ENCODE data around the gene NSUN7.

The NSUN7 gene

GRCh38 chr4:40833212-40833611 lies 83.5 kb downstream of the NSUN7 start:
- DNase-seq, result no peak
- Histone ChIP-seq H3K9me3 (no peaks in the 10 kb centered on the region), H3K27me3 (no peaks in the 10 kb centered on the region), H3K4me3 (ENCODE audit: low read depth, low read length) (no peak overlapping the region), H3K4me1 (no peaks in the 10 kb centered on the region), H3K36me3 (no peaks in the 10 kb centered on the region)
- no peak for TF ChIP-seq CTCF (IDR thresholded peaks at IDR 0.05; ENCODE audit: low read depth, low read length)

- Histone ChIP-seq H3K4me3 (ENCODE audit: low read depth, low read length) (no peak overlapping the region), H3K27me3 (no peaks in the 10 kb centered on the region), H3K9me3 (no peaks in the 10 kb centered on the region), H3K4me1 (no peaks in the 10 kb centered on the region), H3K36me3 (no peaks in the 10 kb centered on the region)
- no peak for DNase-seq
- no peak for TF ChIP-seq CTCF (IDR thresholded peaks at IDR 0.05; ENCODE audit: low read depth, low read length)
Observed at GRCh38 chr4:40837094-40837870, 87.5 kb downstream of the NSUN7 start.

GRCh38 chr4:40838742-40839141 lies 89.0 kb downstream of the NSUN7 start:
- H3K36me3 ChIP-seq, result no peaks in the 10 kb centered on the region
- no peak for DNase-seq
- H3K4me3 ChIP-seq (ENCODE audit: low read depth, low read length), result no peak overlapping the region
- H3K4me1 ChIP-seq, result no peaks in the 10 kb centered on the region
- no peaks in the 10 kb centered on the region for H3K27me3 ChIP-seq
- TF ChIP-seq CTCF (IDR thresholded peaks at IDR 0.05; ENCODE audit: low read depth, low read length), result no peak
- H3K9me3 ChIP-seq, result no peaks in the 10 kb centered on the region

- no peaks in the 10 kb centered on the region for H3K4me1 ChIP-seq
- no peak for DNase-seq
- H3K27me3 ChIP-seq, result no peaks in the 10 kb centered on the region
- H3K9me3 ChIP-seq, result no peaks in the 10 kb centered on the region
- no peak for TF ChIP-seq CTCF (IDR thresholded peaks at IDR 0.05; ENCODE audit: low read depth, low read length)
- no peaks in the 10 kb centered on the region for H3K36me3 ChIP-seq
- H3K4me3 ChIP-seq (ENCODE audit: low read depth, low read length), result no peak overlapping the region
Observed at GRCh38 chr4:40840255-40840984, 90.7 kb downstream of the NSUN7 start.

GRCh38 chr4:40840985-40841571 lies 91.3 kb downstream of the NSUN7 start:
- TF ChIP-seq CTCF (IDR thresholded peaks at IDR 0.05; ENCODE audit: low read depth, low read length), result peak; percentile 96
- no peak overlapping the region for H3K4me3 ChIP-seq (ENCODE audit: low read depth, low read length)
- no peaks in the 10 kb centered on the region for H3K27me3 ChIP-seq
- H3K4me1 ChIP-seq, result no peaks in the 10 kb centered on the region
- H3K9me3 ChIP-seq, result no peaks in the 10 kb centered on the region
- no peaks in the 10 kb centered on the region for H3K36me3 ChIP-seq
- DNase-seq, result peak; percentile 86

- Histone ChIP-seq H3K9me3 (no peaks in the 10 kb centered on the region), H3K27me3 (no peaks in the 10 kb centered on the region), H3K4me3 (ENCODE audit: low read depth, low read length) (no peak overlapping the region), H3K36me3 (no peaks in the 10 kb centered on the region), H3K4me1 (no peaks in the 10 kb centered on the region)
- DNase-seq, result no peak
- no peak for TF ChIP-seq CTCF (IDR thresholded peaks at IDR 0.05; ENCODE audit: low read depth, low read length)
Observed at GRCh38 chr4:40842318-40842717, 92.6 kb downstream of the NSUN7 start.
